ENCODE measurements around the gene APOC4.
A peak's percentile ranks its signal among the peaks of the same experiment; 100 is the strongest.

Gene APOC4, protein sequence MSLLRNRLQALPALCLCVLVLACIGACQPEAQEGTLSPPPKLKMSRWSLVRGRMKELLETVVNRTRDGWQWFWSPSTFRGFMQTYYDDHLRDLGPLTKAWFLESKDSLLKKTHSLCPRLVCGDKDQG

DNA sequence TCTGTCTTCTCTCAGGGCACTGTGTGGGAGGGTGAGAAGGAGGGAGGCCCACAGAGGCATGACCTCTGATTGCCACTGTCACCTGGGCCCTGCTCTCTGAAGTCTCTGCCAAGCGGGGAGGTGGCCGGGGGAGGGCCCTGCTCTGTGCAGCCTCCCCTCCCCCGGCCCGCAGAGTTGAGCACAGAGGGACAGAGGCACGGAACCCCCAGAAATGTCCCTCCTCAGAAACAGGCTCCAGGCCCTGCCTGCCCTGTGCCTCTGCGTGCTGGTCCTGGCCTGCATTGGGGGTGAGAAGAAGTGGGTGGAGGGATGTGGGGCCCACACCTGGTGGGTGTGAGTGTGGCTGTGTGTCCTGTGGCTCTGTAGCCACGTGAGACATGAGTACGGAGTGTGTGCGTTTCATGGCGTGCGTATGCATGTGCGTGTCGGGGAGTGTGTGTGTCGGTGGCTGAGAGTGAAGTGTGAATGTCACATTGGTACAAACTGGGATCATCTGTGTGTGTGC is at the start of gene APOC4:
TSS of gene APOC4 (plus strand) at position 171 of the 505 bp plus-strand sequence. CDS start at position 212, 41 bp downstream.
- peak; percentile 40 for DNase-seq (ENCODE audit: low spot score)
- TF ChIP-seq CTCF (IDR thresholded peaks at IDR 0.05; ENCODE audit: borderline replicate concordance, control extremely low read depth, extremely low read depth, insufficient read depth, missing control alignments): no peak
- in situ Hi-C loops (cut with MboI; ENCODE audit: low sequenced_read_pairs, unreplicated experiment): no loop called here

GRCh38 chr19:44892932-44893331 is 49.1 kb upstream of the APOC4 start:
- no peak for DNase-seq (ENCODE audit: low spot score)
- in situ Hi-C loops (cut with MboI; ENCODE audit: low sequenced_read_pairs, unreplicated experiment): no loop called here
- no peak for TF ChIP-seq CTCF (IDR thresholded peaks at IDR 0.05; ENCODE audit: borderline replicate concordance, control extremely low read depth, extremely low read depth, insufficient read depth, missing control alignments)

DNA sequence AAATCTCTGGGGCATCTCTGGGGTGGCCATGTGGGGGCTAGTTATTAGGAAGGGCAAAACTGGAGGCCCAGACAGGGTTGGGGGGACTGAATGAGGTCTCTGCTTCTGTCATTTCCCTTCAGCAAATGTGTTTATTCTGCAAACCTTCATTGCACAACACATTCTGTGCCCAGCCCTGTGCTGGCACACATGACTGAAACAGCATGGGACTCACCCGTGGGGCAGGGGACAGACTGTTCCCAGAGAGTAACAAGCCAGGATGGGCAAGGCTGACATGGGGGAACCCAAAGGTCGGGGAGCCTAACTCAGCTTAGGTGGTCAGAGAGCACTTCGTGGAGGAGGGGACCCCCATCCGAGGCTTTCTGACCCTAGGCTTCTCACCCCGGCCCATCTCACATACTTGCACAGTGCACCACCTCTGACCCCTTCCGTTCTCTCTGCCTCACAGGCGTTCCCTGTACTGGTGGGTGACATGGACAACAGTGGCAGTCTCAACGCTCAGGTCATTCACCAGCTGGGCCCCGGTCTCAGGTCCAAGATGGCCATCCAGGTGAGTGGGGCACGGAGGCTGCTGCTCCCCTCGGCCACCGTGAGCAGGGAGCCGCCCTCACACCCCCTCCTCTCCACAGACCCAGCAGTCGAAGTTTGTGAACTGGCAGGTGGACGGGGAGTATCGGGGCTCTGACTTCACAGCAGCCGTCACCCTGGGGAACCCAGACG is 48.5 kb upstream of the APOC4 start:
- in situ Hi-C loops (cut with MboI; ENCODE audit: low sequenced_read_pairs, unreplicated experiment): no loop called here
- no peak for DNase-seq (ENCODE audit: low spot score)
- TF ChIP-seq CTCF (IDR thresholded peaks at IDR 0.05; ENCODE audit: borderline replicate concordance, control extremely low read depth, extremely low read depth, insufficient read depth, missing control alignments): no peak

GRCh38 chr19:44894052-44894400 is 48.0 kb upstream of the APOC4 start:
- no peak for DNase-seq (ENCODE audit: low spot score)
- in situ Hi-C loops (cut with MboI; ENCODE audit: low sequenced_read_pairs, unreplicated experiment): no loop called here
- TF ChIP-seq CTCF (IDR thresholded peaks at IDR 0.05; ENCODE audit: borderline replicate concordance, control extremely low read depth, extremely low read depth, insufficient read depth, missing control alignments): no peak

GRCh38 chr19:44894946-44895345 is 47.1 kb upstream of the APOC4 start:
- TF ChIP-seq CTCF (IDR thresholded peaks at IDR 0.05; ENCODE audit: borderline replicate concordance, control extremely low read depth, extremely low read depth, insufficient read depth, missing control alignments): no peak
- DNase-seq (ENCODE audit: low spot score): no peak
- in situ Hi-C loops (cut with MboI; ENCODE audit: low sequenced_read_pairs, unreplicated experiment): no loop called here

DNA sequence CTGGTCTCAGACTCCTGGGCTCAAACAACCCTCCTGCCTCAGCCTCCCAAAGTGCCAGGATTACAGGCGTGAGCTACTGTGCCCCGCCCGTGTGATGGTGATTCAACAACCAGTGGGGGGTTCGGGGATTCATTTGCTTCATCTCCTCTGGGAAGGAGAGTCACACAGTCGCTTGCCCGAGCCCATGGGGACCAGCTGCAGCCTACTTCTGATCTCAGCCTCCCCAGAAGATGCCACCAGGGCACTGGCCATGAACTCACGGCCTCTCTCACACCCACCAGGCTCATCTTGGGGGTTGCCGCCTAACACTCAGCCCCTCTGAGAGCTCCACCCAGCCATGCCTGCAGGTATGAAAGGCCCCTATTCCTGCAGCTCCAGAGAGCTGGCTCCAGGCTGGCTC is 44.2 kb upstream of the APOC4 start:
- no peak for DNase-seq (ENCODE audit: low spot score)
- no peak for TF ChIP-seq CTCF (IDR thresholded peaks at IDR 0.05; ENCODE audit: borderline replicate concordance, control extremely low read depth, extremely low read depth, insufficient read depth, missing control alignments)
- in situ Hi-C loops (cut with MboI; ENCODE audit: low sequenced_read_pairs, unreplicated experiment): no loop called here
